WERI-Rb-1 (cell line): ENCODE results near the gene CISD1.
A peak's percentile ranks its signal among the peaks of the same experiment; 100 is the strongest.
"Not testable (repeated sequence)": the region's sequence is repeated elsewhere in the genome, so short reads cannot be mapped to it uniquely, and the experiment has no call there.

ENCODE experiments used
- DNase-seq: peaks from one replicate; pipeline ENCODE4 v3.0.0-alpha.2; 2020
- H3K27ac ChIP-seq: fragments of 250-450 bp; sonication (Bioruptor Pico); 2 replicates; pipeline ENCODE4 v1.5.1; 2020; ENCODE audit warnings: mild to moderate bottlenecking, moderate library complexity
- H3K27me3 ChIP-seq: fragments of 250-450 bp; sonication (Bioruptor Pico); 2 replicates; pipeline ENCODE4 v1.5.1; 2021; ENCODE audit warnings: mild to moderate bottlenecking, low read depth, moderate library complexity; ENCODE audit not compliant: insufficient read depth, severe bottlenecking
- H3K36me3 ChIP-seq: fragments of 250-450 bp; sonication (Bioruptor Pico); 2 replicates; pipeline ENCODE4 v1.5.1; 2020; ENCODE audit warnings: mild to moderate bottlenecking, moderate library complexity
- H3K4me3 ChIP-seq: 2 replicates; pipeline ENCODE4 v1.5.1; 2011; ENCODE audit warnings: low read depth, mild to moderate bottlenecking, control low read depth, low read length
- H3K9me3 ChIP-seq: fragments of 250-450 bp; sonication (Bioruptor Pico); 2 replicates; pipeline ENCODE4 v1.5.1; 2021; ENCODE audit warnings: mild to moderate bottlenecking, moderate library complexity; ENCODE audit not compliant: severe bottlenecking
- CTCF ChIP-seq: IDR thresholded peaks from 2 replicates; pipeline ENCODE4 v1.5.1; 2011; ENCODE audit warnings: low read depth, mild to moderate bottlenecking, control low read depth, inconsistent platforms, low read length

The CISD1 gene

GRCh38 chr10:58268946-58269781 is at the start of gene CISD1:
Gene CISD1 (plus strand): TSS chr10:58269162. CDS start chr10:58269274, 112 bp downstream.
- DNase-seq, result peak; percentile 99
- Histone ChIP-seq H3K36me3 (no peaks in the 10 kb centered on the region), H3K4me3 (peak within 1 kb of the TSS; percentile 91), H3K27me3 (no peaks in the 10 kb centered on the region), H3K27ac (peak within 1 kb of the TSS; percentile 87), H3K9me3 (no peaks in the 10 kb centered on the region)
- no peak for TF ChIP-seq CTCF

DNA sequence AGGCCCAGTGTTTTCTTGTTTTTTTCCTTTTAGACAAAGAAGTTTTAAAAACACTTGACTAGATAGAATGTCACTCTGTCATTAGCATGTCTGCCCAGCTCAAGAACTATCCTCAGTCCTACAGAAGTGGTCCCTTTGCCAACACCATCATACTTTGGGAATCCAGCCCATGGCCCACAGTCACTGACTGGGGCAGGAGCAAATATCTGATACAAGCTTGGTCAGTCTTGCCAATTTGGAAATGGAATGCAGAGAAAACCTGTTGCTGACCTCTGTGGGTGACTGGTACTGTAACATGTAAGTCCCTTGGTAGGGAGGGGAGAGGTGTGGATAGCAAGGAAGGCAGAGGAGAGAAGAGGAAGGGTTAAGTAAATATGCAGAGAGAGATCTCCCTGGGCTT is 49.1 kb upstream of the CISD1 start:
- Histone ChIP-seq H3K9me3 (no peaks in the 10 kb centered on the region), H3K27ac (no peak overlapping the region), H3K4me3 (no peak overlapping the region), H3K27me3 (no peaks in the 10 kb centered on the region), H3K36me3 (peaks cover 3% of the 10 kb centered on the region)
- TF ChIP-seq CTCF, result no peak
- no peak for DNase-seq

- Histone ChIP-seq H3K27me3 (no peaks in the 10 kb centered on the region), H3K36me3 (peaks cover 3% of the 10 kb centered on the region), H3K27ac (no peak overlapping the region), H3K4me3 (no peak overlapping the region), H3K9me3 (no peaks in the 10 kb centered on the region)
- no peak for DNase-seq
- no peak for TF ChIP-seq CTCF
Observed at GRCh38 chr10:58220769-58221451, 48.1 kb upstream of the CISD1 start.

GRCh38 chr10:58225654-58226053 is 43.3 kb upstream of the CISD1 start:
- Histone ChIP-seq H3K36me3 (peaks cover 8% of the 10 kb centered on the region), H3K9me3 (no peaks in the 10 kb centered on the region), H3K4me3 (no peak overlapping the region), H3K27me3 (no peaks in the 10 kb centered on the region), H3K27ac (no peak overlapping the region)
- no peak for DNase-seq
- no peak for TF ChIP-seq CTCF

DNA sequence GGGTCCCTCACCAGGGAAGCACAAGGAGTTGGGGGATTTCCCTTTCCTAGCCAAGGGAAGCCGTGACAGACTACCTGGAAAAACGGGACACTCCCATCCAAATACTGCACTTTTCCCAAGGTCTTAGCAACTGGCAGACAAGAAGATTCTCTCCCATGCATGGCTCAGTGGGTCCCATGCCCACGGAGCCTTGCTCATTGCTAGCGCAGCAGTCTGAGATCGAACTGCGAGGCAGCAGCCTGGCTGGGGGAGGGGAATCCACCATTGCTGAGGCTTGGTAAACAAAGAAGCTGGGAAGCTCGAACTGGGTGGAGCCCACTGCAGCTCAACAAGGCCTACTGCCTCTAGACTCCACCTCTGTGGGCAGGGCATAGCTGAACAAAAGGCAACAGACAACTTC is 39.1 kb upstream of the CISD1 start:
- DNase-seq, result not testable (repeated sequence)

GRCh38 chr10:58237014-58237834 is 31.7 kb upstream of the CISD1 start:
- H3K36me3 ChIP-seq, result peaks cover 17% of the 10 kb centered on the region
- TF ChIP-seq CTCF, result no peak
- no peak overlapping the region for H3K4me3 ChIP-seq
- H3K27ac ChIP-seq, result no peak overlapping the region
- no peaks in the 10 kb centered on the region for H3K27me3 ChIP-seq
- peaks cover 3% of the 10 kb centered on the region for H3K9me3 ChIP-seq
- DNase-seq, result no peak

More for the DNA sequence above, 39.1 kb upstream of the CISD1 start:
- not testable (repeated sequence) for H3K4me3 ChIP-seq, H3K9me3 ChIP-seq, H3K27me3 ChIP-seq, H3K27ac ChIP-seq, H3K36me3 ChIP-seq
